Cardiac muscle cell (in vitro differentiated cells and primary cell): ENCODE measurements around the gene BCLAF1. TPM values are rescaled to one million over a fixed set of nuclear protein-coding genes. Genes with fewer than 3 reads are reported as not detected.
A peak's percentile ranks its signal among the peaks of the same experiment; 100 is the strongest.

Source experiments
- DNase-seq, 2 donors: peaks; one replicate each; pipeline versions ENCODE4 v3.0.0 to v3.0.0-alpha.2; 2010 to 2017; ENCODE audit warnings: low read depth in 1 of 2, low spot score in 1 of 2
- H3K27ac ChIP-seq: fragments of 200-600 bp; sonication (generic); 2 replicates; pipeline ENCODE4 v1.5.1; 2016
- H3K27me3 ChIP-seq: fragments of 200-600 bp; sonication (generic); 2 replicates; pipeline ENCODE4 v1.6.0; 2016; ENCODE audit warnings: control low read depth
- H3K36me3 ChIP-seq: fragments of 200-600 bp; sonication (generic); 2 replicates; pipeline ENCODE4 v1.5.1; 2016; ENCODE audit warnings: control low read depth
- H3K4me1 ChIP-seq: fragments of 200-600 bp; sonication (generic); 2 replicates; pipeline ENCODE4 v1.8.1; 2017; ENCODE audit warnings: low read depth, mild to moderate bottlenecking, mixed run types
- H3K4me3 ChIP-seq: fragments of 200-600 bp; sonication (generic); 2 replicates; pipeline ENCODE4 v1.5.1; 2016; ENCODE audit warnings: mild to moderate bottlenecking
- H3K9me3 ChIP-seq: fragments of 200-600 bp; sonication (generic); 2 replicates; pipeline ENCODE4 v1.5.1; 2017; ENCODE audit warnings: low read depth, mild to moderate bottlenecking, control low read depth
- polyA plus RNA-seq: library from polyadenylated mRNA; unstranded; fragments of >200 nt; fragmentation: Nextera tagmentation; extraction: Ambion mirVana; gene quantifications from 2 replicates; pipeline ENCODE4 v1.2.1, GENCODE V29; 2016
- total RNA-seq: library from RNA; depleted of rRNA; stranded (reverse); fragments of >200 nt; gene quantifications from 2 replicates; pipeline ENCODE4 v1.2.3, GENCODE V29; 2016
- TF ChIP-seq, protein P1 (sequence below): IDR thresholded peaks from 2 replicates; pipeline ENCODE4 v1.5.1; 2012; ENCODE audit warnings: low read depth, mild to moderate bottlenecking, low read length

BCLAF1 gene
- total and polyA plus RNA-seq, 2 experiments from 2014 or later = 67.3 to 101 TPM

GRCh38 chr6:136334853-136335252 is 45.2 kb upstream of the BCLAF1 start:
- TF ChIP-seq, protein P1, sequence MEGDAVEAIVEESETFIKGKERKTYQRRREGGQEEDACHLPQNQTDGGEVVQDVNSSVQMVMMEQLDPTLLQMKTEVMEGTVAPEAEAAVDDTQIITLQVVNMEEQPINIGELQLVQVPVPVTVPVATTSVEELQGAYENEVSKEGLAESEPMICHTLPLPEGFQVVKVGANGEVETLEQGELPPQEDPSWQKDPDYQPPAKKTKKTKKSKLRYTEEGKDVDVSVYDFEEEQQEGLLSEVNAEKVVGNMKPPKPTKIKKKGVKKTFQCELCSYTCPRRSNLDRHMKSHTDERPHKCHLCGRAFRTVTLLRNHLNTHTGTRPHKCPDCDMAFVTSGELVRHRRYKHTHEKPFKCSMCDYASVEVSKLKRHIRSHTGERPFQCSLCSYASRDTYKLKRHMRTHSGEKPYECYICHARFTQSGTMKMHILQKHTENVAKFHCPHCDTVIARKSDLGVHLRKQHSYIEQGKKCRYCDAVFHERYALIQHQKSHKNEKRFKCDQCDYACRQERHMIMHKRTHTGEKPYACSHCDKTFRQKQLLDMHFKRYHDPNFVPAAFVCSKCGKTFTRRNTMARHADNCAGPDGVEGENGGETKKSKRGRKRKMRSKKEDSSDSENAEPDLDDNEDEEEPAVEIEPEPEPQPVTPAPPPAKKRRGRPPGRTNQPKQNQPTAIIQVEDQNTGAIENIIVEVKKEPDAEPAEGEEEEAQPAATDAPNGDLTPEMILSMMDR = peak; percentile 7
- Histone ChIP-seq H3K36me3 (no peaks in the 10 kb centered on the region), H3K9me3 (no peaks in the 10 kb centered on the region), H3K4me3 (no peak overlapping the region), H3K4me1 (no peaks in the 10 kb centered on the region), H3K27ac (no peak overlapping the region), H3K27me3 (no peaks in the 10 kb centered on the region)
- DNase-seq = no peak

DNA sequence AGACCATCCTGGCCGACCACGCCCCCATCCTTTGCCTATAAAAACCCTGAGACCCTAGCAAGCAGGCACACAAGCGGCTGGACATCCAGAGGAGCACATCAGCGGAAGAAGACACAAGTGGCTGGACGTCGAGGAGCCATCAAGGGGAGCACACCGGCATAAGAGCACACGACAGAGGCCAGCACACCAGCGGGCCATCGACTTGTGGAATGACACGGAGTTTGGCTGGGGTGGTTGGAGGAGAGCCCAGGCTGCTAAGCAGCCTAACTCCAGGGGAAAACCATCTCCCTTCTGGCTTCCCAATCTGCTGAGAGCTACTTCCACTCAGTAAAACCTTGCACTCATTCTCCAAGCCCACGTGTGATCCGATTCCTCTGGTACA is 44.8 kb upstream of the BCLAF1 start:
- Histone ChIP-seq H3K9me3 (no peaks in the 10 kb centered on the region), H3K36me3 (no peaks in the 10 kb centered on the region), H3K4me1 (no peaks in the 10 kb centered on the region), H3K27me3 (no peaks in the 10 kb centered on the region), H3K27ac (no peak overlapping the region), H3K4me3 (no peak overlapping the region)
- TF ChIP-seq, protein P1 = no peak
- peak in 1 of 2 donors; percentile 18 for DNase-seq

GRCh38 chr6:136333824-136334464 is 44.3 kb upstream of the BCLAF1 start:
- Histone ChIP-seq H3K27ac (no peak overlapping the region), H3K36me3 (no peaks in the 10 kb centered on the region), H3K9me3 (no peaks in the 10 kb centered on the region), H3K4me3 (no peak overlapping the region), H3K27me3 (no peaks in the 10 kb centered on the region), H3K4me1 (no peaks in the 10 kb centered on the region)
- DNase-seq = peak in 1 of 2 donors; percentile 49
- TF ChIP-seq, protein P1 = no peak

DNA sequence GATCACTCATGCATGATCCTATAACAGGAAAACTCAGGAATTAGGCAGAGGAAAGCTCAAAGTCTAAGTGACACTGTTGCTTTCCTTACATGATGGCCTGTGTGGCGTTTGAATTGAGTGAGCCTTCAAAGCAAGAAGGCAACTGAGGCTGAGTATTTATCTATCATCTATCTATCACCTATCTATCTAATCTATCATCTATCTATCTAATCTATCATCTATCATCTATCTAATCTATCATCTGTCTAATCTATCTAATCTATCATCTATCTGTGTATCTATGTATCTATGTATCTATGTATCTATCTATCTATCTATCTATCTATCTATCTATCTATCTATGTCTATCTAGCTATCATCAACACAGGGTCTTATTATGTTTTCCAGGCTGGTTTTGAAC is 41.8 kb upstream of the BCLAF1 start:
- H3K4me1 ChIP-seq = no peaks in the 10 kb centered on the region
- DNase-seq = no peak
- H3K36me3 ChIP-seq = no peaks in the 10 kb centered on the region
- no peak overlapping the region for H3K4me3 ChIP-seq
- no peaks in the 10 kb centered on the region for H3K9me3 ChIP-seq
- H3K27ac ChIP-seq = no peak overlapping the region
- TF ChIP-seq, protein P1 = no peak
- no peaks in the 10 kb centered on the region for H3K27me3 ChIP-seq

- TF ChIP-seq, protein P1 = no peak
- Histone ChIP-seq H3K36me3 (no peaks in the 10 kb centered on the region), H3K27ac (no peak overlapping the region), H3K9me3 (no peaks in the 10 kb centered on the region), H3K4me1 (peaks cover 6% of the 10 kb centered on the region), H3K4me3 (no peak overlapping the region), H3K27me3 (no peaks in the 10 kb centered on the region)
- DNase-seq = no peak
These were observed 41.0 kb upstream of the BCLAF1 start for GRCh38 chr6:136330634-136331033.
